GM19455 (cell line): ENCODE data around the gene RABGAP1L.
"Not testable (repeated sequence)": the region's sequence is repeated elsewhere in the genome, so short reads cannot be mapped to it uniquely, and the experiment has no call there.

Experiments used
- ATAC-seq: cut with Tn5 transposase; IDR thresholded peaks from one replicate; pipeline ENCODE4 v1.9.1; 2021; ENCODE audit not compliant: unreplicated experiment

Gene RABGAP1L

GRCh38 chr1:174159252-174160108 lies at the start of gene RABGAP1L:
Gene RABGAP1L, plus strand, starts transcription at chr1:174159520.
- peak; percentile 72 for ATAC-seq

DNA sequence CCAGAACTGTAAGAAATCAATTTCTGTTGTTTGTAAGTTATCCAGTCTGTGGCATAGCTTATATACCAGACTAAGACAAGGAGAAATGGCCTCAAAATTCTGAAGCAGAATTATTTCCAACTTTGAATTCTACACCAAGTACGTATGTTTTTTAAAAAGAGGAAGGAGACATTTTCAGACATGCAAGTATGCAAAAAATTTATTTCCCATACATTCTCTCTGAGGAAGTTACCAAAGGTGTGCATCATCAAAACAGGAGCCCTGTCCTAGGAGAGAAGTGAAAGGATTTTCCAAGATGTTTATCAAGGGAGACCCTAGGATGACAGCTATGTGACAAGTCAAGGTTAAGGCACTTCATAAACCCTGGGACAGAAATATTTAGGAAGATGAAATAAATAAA lies 49.3 kb upstream of the RABGAP1L start:
- no peak for ATAC-seq

- no peak for ATAC-seq
These were observed 46.7 kb upstream of the RABGAP1L start for GRCh38 chr1:174112489-174113162.

DNA sequence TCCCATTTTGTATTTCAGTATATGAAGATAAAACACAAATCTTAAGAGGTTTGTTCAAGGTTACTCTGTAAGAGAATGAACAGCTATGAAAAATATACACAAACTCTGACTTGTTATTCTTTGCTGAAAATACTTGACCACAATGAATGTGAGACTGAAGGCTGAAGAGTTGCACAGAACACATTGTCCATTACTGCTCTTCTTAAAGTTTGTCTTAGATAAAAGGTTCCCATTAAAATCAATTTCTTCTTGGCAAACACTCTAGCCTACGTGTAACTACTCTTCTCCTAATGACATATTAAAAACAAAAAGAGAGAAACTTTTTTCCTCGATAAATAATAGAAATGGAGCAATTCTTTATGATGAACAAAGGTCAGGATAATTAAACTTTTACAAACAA lies 45.2 kb upstream of the RABGAP1L start:
- ATAC-seq: no peak

DNA sequence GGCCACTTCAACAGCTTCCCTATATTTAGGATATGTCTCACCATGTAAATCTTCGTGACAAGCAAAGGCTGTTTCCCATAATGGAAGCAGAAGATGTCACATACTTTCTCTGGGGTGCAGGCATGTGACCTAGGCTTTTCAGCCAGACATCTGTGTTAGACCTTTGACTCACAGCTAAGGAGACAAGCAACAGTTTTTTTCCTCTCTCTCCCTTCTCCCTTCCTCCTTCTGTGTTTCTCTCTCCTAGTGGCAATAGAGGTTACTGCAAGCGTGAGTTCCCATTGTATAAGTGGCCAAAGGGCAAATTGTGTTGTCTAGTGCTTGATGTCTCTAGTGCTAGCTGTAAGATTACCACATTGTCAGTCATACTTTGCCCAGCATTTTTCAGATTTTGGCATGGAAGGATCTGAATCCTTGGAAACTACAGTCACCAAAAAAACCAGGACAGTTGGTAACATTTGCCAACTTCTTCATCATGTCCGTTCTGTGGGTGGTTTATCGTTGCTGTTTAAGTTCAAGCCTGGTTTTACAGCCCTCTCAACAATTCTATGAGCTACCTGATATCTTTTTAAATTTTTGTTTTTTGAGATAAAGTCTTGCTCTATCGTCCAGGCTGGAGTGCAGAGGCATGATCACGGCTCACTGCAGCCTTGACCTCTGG lies 44.4 kb upstream of the RABGAP1L start:
- ATAC-seq: no peak

GRCh38 chr1:174116042-174116441 lies 43.3 kb upstream of the RABGAP1L start:
- no peak for ATAC-seq

GRCh38 chr1:174118751-174119150 lies 40.6 kb upstream of the RABGAP1L start:
- no peak for ATAC-seq

- not testable (repeated sequence) for ATAC-seq
These were observed 37.0 kb upstream of the RABGAP1L start for GRCh38 chr1:174122318-174122717.

DNA sequence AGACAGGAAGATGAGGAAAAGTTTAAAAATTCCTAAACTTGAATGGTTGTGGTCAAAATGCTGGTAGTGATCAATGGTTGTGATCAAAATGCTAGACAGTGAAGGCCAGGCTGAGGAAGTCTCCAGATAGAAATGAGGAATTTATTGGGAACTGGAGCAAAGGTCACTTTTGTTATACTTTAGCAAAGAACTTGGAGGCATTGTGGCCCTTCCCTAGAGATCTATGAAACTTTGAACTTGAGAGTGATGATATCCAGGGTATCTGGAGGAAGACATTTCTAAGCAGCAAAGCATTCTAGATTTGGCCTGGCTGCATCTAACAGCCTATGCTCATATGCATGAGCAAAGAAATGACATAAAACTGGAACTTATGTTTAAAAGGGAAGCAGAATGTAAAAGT lies 35.5 kb upstream of the RABGAP1L start:
- no peak for ATAC-seq

GRCh38 chr1:174127176-174127575 lies 32.1 kb upstream of the RABGAP1L start:
- not testable (repeated sequence) for ATAC-seq

GRCh38 chr1:174131032-174131638 lies 28.2 kb upstream of the RABGAP1L start:
- no peak for ATAC-seq

- ATAC-seq: no peak
These were observed 25.2 kb upstream of the RABGAP1L start for GRCh38 chr1:174134003-174134659.

GRCh38 chr1:174135211-174135610 lies 24.1 kb upstream of the RABGAP1L start:
- ATAC-seq: no peak

- no peak for ATAC-seq
These were observed 22.6 kb upstream of the RABGAP1L start for GRCh38 chr1:174136714-174137113.

- ATAC-seq: no peak
These were observed 16.5 kb upstream of the RABGAP1L start for GRCh38 chr1:174142836-174143235.

- ATAC-seq: not testable (repeated sequence)
These were observed 15.5 kb upstream of the RABGAP1L start for GRCh38 chr1:174143727-174144396.

DNA sequence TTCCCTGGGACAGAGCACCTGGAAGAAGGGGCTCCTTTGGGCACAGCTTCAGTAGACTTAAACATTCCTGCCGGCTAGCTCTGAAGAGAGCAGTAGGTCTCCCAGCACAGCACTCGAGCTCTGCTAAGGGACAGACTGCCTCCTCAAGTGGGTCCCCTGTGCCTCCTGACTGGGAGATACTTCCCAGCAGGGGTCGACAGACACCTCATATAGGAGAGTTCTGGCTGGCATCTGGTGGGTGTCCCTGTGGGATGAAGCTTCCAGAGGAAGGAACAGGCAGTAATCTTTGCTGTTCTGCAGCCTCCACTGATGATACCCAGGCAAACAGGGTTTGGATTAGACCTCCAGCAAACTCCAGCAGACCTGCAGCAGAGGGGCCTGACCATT lies 14.9 kb upstream of the RABGAP1L start:
- ATAC-seq: not testable (repeated sequence)

- no peak for ATAC-seq
These were observed 10.1 kb upstream of the RABGAP1L start for GRCh38 chr1:174149216-174149615.

- ATAC-seq: no peak
These were observed 8.8 kb upstream of the RABGAP1L start for GRCh38 chr1:174150499-174150898.

- no peak for ATAC-seq
These were observed 6.9 kb upstream of the RABGAP1L start for GRCh38 chr1:174152427-174152826.
